ENCODE results near the gene ELOVL1. TPM values are rescaled to one million over a fixed set of nuclear protein-coding genes. Genes with fewer than 3 reads are reported as not detected.

The ELOVL1 gene
- total RNA-seq, 2 donors from 2014 or later = 17.5 to 21.8 TPM

GRCh38 chr1:43368646-43369020 lies 822 bp upstream of the ELOVL1 start:
- intact Hi-C loops (cut with DNase I) = loop anchor here (10.0 kb wide), 1 partner anchor 134 kb away; no protein-coding TSS in a partner anchor
- peaks cover 32% of the 10 kb centered on the region for H3K4me1 ChIP-seq
- H3K27me3 ChIP-seq = no peaks in the 10 kb centered on the region
- H3K27ac ChIP-seq = peak overlapping the region; percentile 84 to 94 (median 90)
- DNase-seq (no peak), ATAC-seq (no peak)
- WGBS, 2 donors = 26 to 28% methylated on average over 6 of the region's 6 CpGs
- H3K9me3 ChIP-seq = no peaks in the 10 kb centered on the region
- H3K36me3 ChIP-seq (replicated peaks in 1 of 2; ENCODE audit: insufficient read depth in 1 of 2, low read depth in 2 of 2) = peaks cover 0 to 12% of the 10 kb centered on the region in 2 donors
- peak overlapping the region in 1 of 2 donors; percentile 19 for H3K4me3 ChIP-seq
- TF ChIP-seq POLR2A (IDR thresholded peaks at IDR 0.05) = no peak
- TF ChIP-seq CTCF (IDR thresholded peaks at IDR 0.05) = no peak

GRCh38 chr1:43367026-43367903 lies 546 bp downstream of the ELOVL1 start:
- Histone ChIP-seq H3K9me3 (no peaks in the 10 kb centered on the region), H3K27ac (peak overlapping the region; percentile 84 to 94 (median 90)), H3K27me3 (no peaks in the 10 kb centered on the region), H3K4me1 (peaks cover 28% of the 10 kb centered on the region), H3K4me3 (peak overlapping the region; percentile 54 to 69), H3K36me3 (replicated peaks in 1 of 2; ENCODE audit: insufficient read depth in 1 of 2, low read depth in 2 of 2) (peaks cover 0 to 18% of the 10 kb centered on the region in 2 donors)
- ATAC-seq (no peak), DNase-seq (peak in 3 of 4 donors; percentile 20 to 32 (median 25))
- TF ChIP-seq POLR2A (IDR thresholded peaks at IDR 0.05) (no peak), CTCF (IDR thresholded peaks at IDR 0.05) (peak in 1 of 7 experiments; percentile 20)
- intact Hi-C loops (cut with DNase I) = loop anchor here (10.0 kb wide), 1 partner anchor 132 kb away; no protein-coding TSS in a partner anchor
- 0 to 1% methylated on average over 24 to 35 of the region's 48 CpGs for WGBS, 2 donors

GRCh38 chr1:43366601-43367025 lies 1.2 kb downstream of the ELOVL1 start:
- Histone ChIP-seq H3K9me3 (no peaks in the 10 kb centered on the region), H3K4me3 (peak overlapping the region; percentile 54 to 69), H3K27me3 (no peaks in the 10 kb centered on the region), H3K4me1 (peaks cover 28% of the 10 kb centered on the region), H3K27ac (peak overlapping the region; percentile 84 to 94 (median 90)), H3K36me3 (replicated peaks in 1 of 2; ENCODE audit: insufficient read depth in 1 of 2, low read depth in 2 of 2) (peaks cover 0 to 18% of the 10 kb centered on the region in 2 donors)
- no peak for TF ChIP-seq POLR2A (IDR thresholded peaks at IDR 0.05)
- TF ChIP-seq CTCF (IDR thresholded peaks at IDR 0.05) = no peak
- 15 to 18% methylated on average over 4 to 5 of the region's 5 CpGs for WGBS, 2 donors
- ATAC-seq (no peak), DNase-seq (peak in 1 of 4 donors; percentile 23)
- intact Hi-C loops (cut with DNase I) = loop anchor here (10.0 kb wide), 1 partner anchor 132 kb away; no protein-coding TSS in a partner anchor

- peaks cover 0 to 18% of the 10 kb centered on the region in 2 donors for H3K36me3 ChIP-seq (replicated peaks in 1 of 2; ENCODE audit: insufficient read depth in 1 of 2, low read depth in 2 of 2)
- no peak overlapping the region for H3K4me3 ChIP-seq
- TF ChIP-seq CTCF (IDR thresholded peaks at IDR 0.05) (no peak), POLR2A (IDR thresholded peaks at IDR 0.05) (peak in 1 of 3 donors; percentile 35)
- intact Hi-C loops (cut with DNase I) = loop anchor here (10.0 kb wide), 1 partner anchor 131 kb away; no protein-coding TSS in a partner anchor
- no peaks in the 10 kb centered on the region for H3K27me3 ChIP-seq
- DNase-seq (peak; percentile 42 to 68 (median 58)), ATAC-seq (no peak)
- peak overlapping the region in 3 of 4 donors; percentile 84 to 92 (median 88) for H3K27ac ChIP-seq
- H3K9me3 ChIP-seq = no peaks in the 10 kb centered on the region
- H3K4me1 ChIP-seq = peaks cover 28% of the 10 kb centered on the region
- WGBS, 2 donors = 28 to 31% methylated on average over 11 of the region's 11 CpGs
Observed at GRCh38 chr1:43366179-43366578, 1.6 kb downstream of the ELOVL1 start.
